Measurements from ENCODE around the gene WSCD1.

The WSCD1 gene

DNA sequence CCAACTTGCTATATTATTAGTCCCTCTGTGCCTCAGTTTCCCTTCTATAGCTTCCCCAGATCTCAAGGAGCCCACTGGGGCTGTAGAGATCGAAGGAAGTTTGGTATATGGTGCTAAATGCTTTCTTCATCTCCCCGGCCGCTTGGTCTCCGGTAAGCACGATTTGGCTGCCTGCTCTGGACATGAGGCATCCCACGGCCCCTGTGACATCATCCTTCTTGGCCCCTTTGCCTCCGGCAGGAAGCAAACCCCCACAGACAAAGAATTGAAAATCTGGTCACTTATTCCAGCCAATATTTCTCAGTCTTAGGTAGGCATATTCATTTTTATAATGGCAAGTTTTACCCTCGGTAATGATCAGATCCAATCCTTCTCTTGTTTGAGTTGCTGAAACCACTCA is 65.8 kb downstream of the WSCD1 start:
- no peak for TF ChIP-seq CTCF (IDR thresholded peaks at IDR 0.05)

DNA sequence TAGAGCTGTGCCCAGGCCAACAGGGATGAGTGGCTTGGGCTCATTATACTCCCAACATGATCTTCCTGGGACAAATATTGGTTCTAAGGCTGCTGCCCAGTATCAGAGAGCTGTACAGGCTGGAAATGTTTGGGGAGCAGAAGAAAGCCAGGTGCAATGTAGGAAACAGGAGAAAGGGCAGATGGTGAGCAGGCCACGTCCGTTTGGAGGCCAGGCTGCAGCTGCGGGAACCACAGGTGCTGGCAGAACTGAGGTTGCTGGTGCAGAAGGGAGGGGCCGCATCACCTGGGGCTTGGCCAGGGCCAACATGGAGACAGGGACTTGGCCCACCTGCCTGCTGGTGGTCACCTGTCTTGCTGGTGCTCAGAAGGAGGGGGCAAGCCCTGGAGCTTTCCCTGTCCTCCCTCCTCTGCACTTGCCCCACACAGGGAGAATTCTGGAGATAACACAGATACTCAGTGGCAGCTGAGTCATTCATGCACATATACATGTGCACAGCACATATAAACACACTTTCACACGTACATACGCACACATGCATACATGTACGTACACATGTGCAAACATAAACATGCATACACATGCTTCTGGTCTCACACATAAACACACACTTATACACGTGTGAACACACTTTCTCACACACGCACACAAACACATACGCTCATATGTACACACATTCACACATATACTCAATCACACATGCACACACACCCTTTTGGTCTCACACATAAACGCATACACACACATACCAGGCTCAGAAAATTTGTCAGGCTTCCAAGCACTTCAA is 67.7 kb downstream of the WSCD1 start:
- no peak for TF ChIP-seq CTCF (IDR thresholded peaks at IDR 0.05)

DNA sequence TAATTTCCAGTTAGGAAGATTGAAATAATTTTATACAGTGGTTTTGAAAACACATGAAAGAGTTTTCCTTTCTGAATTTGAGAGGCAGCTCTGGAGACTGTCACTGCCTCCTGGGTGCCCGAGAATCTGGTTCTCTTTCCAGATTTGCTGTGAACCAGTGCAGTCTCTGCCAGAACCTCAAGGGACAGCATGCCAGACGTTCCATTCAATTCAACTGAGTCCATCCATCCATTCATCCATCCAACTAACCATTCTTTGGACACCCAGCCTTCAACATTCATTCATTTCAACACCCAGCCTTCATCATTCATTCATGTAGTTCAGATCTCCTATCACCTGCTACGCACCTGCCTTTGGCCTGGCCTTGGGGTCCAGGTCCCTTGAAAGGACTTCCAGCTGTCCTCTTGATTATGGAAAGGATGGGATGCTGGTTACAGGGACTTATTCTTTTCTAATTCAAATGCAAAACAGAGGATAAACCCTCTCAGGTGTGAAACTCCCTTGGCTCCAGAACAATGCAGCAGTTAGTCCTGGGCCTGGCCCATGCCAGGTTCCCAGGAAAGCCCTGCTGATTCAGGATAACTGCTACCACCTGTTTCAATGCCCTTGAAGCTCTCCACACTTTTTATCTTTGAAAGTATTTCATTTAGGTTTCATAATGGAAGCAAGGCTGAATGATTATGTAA is 68.7 kb downstream of the WSCD1 start:
- TF ChIP-seq CTCF (IDR thresholded peaks at IDR 0.05): no peak

DNA sequence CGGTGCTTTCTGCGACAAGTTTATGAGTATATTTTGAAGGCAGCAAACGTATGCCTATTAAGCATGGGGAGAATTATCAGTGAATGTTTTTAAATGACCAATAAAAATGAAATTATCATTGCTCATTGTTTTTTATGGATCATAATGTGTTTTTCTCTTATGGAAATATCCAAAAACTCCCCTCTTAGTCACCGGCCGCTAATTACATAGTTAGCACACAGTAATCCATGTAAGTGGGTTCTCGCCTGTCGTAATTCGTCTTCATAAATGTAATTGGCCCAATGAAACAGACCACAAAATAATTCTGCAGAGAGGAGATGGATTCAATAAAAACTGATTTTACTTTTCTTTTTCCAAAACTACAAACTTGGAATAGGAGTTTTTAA is 69.3 kb downstream of the WSCD1 start:
- TF ChIP-seq CTCF (IDR thresholded peaks at IDR 0.05): no peak

DNA sequence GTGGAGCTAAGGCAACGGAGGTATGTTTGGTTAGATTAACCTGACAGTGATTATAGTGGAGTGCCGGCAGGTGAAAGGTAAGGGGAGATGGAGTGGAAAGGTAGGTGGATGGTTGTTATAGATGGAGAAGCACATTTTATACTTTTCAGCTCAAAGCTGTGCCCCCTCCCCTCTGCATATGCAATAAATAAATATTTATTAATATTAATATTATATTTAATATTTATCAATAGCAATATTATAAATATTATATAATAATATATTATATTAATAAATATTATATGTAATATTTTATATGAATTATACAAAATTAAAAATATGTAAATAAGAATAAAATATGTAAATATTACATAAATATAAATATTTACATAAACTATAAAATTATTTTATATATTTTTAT is 70.0 kb downstream of the WSCD1 start:
- TF ChIP-seq CTCF (IDR thresholded peaks at IDR 0.05): no peak

GRCh38 chr17:6140728-6141330 is 70.7 kb downstream of the WSCD1 start:
- no peak for TF ChIP-seq CTCF (IDR thresholded peaks at IDR 0.05)

GRCh38 chr17:6142701-6143100 is 72.5 kb downstream of the WSCD1 start:
- no peak for TF ChIP-seq CTCF (IDR thresholded peaks at IDR 0.05)

Measured in LNCAP (cell line).